GM23248 (cell line): Measurements from ENCODE around the gene SMARCC1. TPM values are rescaled to one million over a fixed set of nuclear protein-coding genes. Genes with fewer than 3 reads are reported as not detected.
A peak's percentile ranks its signal among the peaks of the same experiment; 100 is the strongest.

Experiments
- DNase-seq: peaks from one replicate; pipeline ENCODE4 v3.0.0-alpha.2; 2015
- H2AFZ ChIP-seq: fragments of 200-600 bp; sonication (generic); 2 replicates; pipeline ENCODE4 v1.6.1; 2016; ENCODE audit warnings: antibody characterized with exemption
- H3F3A ChIP-seq: fragments of 200-600 bp; sonication (generic); 2 replicates; pipeline ENCODE4 v1.6.1; 2016; ENCODE audit warnings: mild to moderate bottlenecking, antibody characterized with exemption, mixed run types; ENCODE audit not compliant: insufficient read depth
- H3K27ac ChIP-seq: fragments of 200-600 bp; sonication (generic); 2 replicates; pipeline ENCODE4 v1.5.1; 2016; ENCODE audit warnings: mild to moderate bottlenecking
- H3K27me3 ChIP-seq: fragments of 200-600 bp; sonication (generic); replicated peaks from 2 replicates; pipeline ENCODE4 v1.6.1; 2016; ENCODE audit warnings: mild to moderate bottlenecking; ENCODE audit not compliant: insufficient read depth
- H3K36me3 ChIP-seq: fragments of 200-600 bp; sonication (generic); 2 replicates; pipeline ENCODE4 v1.6.1; 2016; ENCODE audit warnings: low read depth, mild to moderate bottlenecking
- H3K4me1 ChIP-seq: fragments of 200-600 bp; sonication (generic); 2 replicates; pipeline ENCODE4 v1.6.1; 2016; ENCODE audit warnings: mild to moderate bottlenecking; ENCODE audit not compliant: insufficient read depth
- H3K4me2 ChIP-seq: fragments of 200-600 bp; sonication (generic); one replicate; pipeline ENCODE4 v1.6.1; 2016; ENCODE audit warnings: mild to moderate bottlenecking; ENCODE audit not compliant: unreplicated experiment
- H3K4me3 ChIP-seq: fragments of 200-600 bp; sonication (generic); 2 replicates; pipeline ENCODE4 v1.5.1; 2016; ENCODE audit warnings: mild to moderate bottlenecking
- H3K79me2 ChIP-seq: fragments of 200-600 bp; sonication (generic); 2 replicates; pipeline ENCODE4 v1.6.1; 2016; ENCODE audit warnings: mild to moderate bottlenecking; ENCODE audit not compliant: insufficient read depth
- H3K9ac ChIP-seq: fragments of 200-600 bp; sonication (generic); 2 replicates; pipeline ENCODE4 v1.6.1; 2016; ENCODE audit warnings: mild to moderate bottlenecking
- H3K9me2 ChIP-seq: fragments of 200-600 bp; sonication (generic); 2 replicates; pipeline ENCODE4 v1.6.1; 2016; ENCODE audit warnings: mixed run types, mild to moderate bottlenecking, moderate library complexity; ENCODE audit not compliant: insufficient read depth
- H3K9me3 ChIP-seq: fragments of 200-600 bp; sonication (generic); one replicate; pipeline ENCODE4 v1.6.1; 2017; ENCODE audit warnings: low read depth
- H4K20me1 ChIP-seq: fragments of 200-600 bp; sonication (generic); 2 replicates; pipeline ENCODE4 v1.6.0; 2016; ENCODE audit not compliant: insufficient read depth
- EZH2 ChIP-seq: fragments of 200-600 bp; sonication (generic); IDR thresholded peaks from 2 replicates; pipeline ENCODE4 v1.6.1; 2018; ENCODE audit warnings: antibody characterized with exemption, mild to moderate bottlenecking; ENCODE audit not compliant: insufficient read depth, poor library complexity, severe bottlenecking
- EZH2phosphoT487 ChIP-seq: fragments of 200-600 bp; sonication (generic); IDR thresholded peaks from 2 replicates; pipeline ENCODE4 v1.6.1; 2018; ENCODE audit warnings: antibody characterized with exemption, moderate library complexity, mild to moderate bottlenecking, low read depth; ENCODE audit not compliant: insufficient read depth
- WGBS, 2 experiments: methylation state at CpG; one replicate each; pipeline ENCODE4 v1.1.6; 2015 to 2017; ENCODE audit warnings: low lambda C conversion rate in 2 of 2, low coverage in 1 of 2; ENCODE audit errors: missing lambda C conversion rate in 2 of 2; 5-methylcytosine and 5-hydroxymethylcytosine counted together
- in situ Hi-C: fragments of 300-500 bp; cut with MboI; formaldehyde crosslinking; loops from 2 replicates; pipeline ENCODE4 v1.15.0; 2020
- polyA plus RNA-seq: library from polyadenylated mRNA; unstranded; fragments of >200 nt; fragmentation: Nextera tagmentation; extraction: Ambion mirVana; gene quantifications from 2 replicates; pipeline ENCODE4 v1.2.1, GENCODE V29; 2016
- total RNA-seq: library from RNA; depleted of rRNA; stranded (reverse); fragments of >200 nt; shearing (Covaris generic); gene quantifications from 2 replicates; pipeline ENCODE4 v1.2.3, GENCODE V29; 2014

The SMARCC1 gene
- total and polyA plus RNA-seq, 2 experiments from 2014 or later, result 31.5 to 40.9 TPM

GRCh38 chr3:47578691-47579632, 202.7 kb downstream of the SMARCC1 start, which contains the start of gene CSPG5:
Gene CSPG5 (minus strand): TSS chr3:47578865. CDS start chr3:47578693, 172 bp downstream.
- Histone ChIP-seq H3K4me1 (no peaks in the 10 kb centered on the region), H3K79me2 (no peaks in the 10 kb centered on the region), H3K36me3 (no peaks in the 10 kb centered on the region), H3K4me2 (peak within 1 kb of the TSS; percentile 61), H3K9me3 (no peaks in the 10 kb centered on the region), H3K27ac (no peak within 1 kb of the TSS), H3K4me3 (peak within 1 kb of the TSS; percentile 67), H4K20me1 (no peaks in the 10 kb centered on the region), H3K9ac (no peak within 1 kb of the TSS), H3K9me2 (no peaks in the 10 kb centered on the region), H3F3A (peaks cover 7% of the 10 kb centered on the region; the same call in 1 of the 2 replicates), H2AFZ (peak within 1 kb of the TSS; percentile 75), H3K27me3 (peaks cover 20% of the 10 kb centered on the region)
- DNase-seq, result peak; percentile 50
- in situ Hi-C loops, result no loop called here
- TF ChIP-seq EZH2, result peak; percentile 44
- no peak for TF ChIP-seq EZH2phosphoT487
- 9 to 11% methylated on average over 42 to 61 of the region's 121 CpGs for WGBS, 2 experiments

GRCh38 chr3:47578119-47578632, 203.5 kb downstream of the SMARCC1 start:
- Histone ChIP-seq H3K9ac (no peak overlapping the region), H3K36me3 (no peaks in the 10 kb centered on the region), H3K27ac (no peak overlapping the region), H3K27me3 (peaks cover 20% of the 10 kb centered on the region), H3K9me2 (no peaks in the 10 kb centered on the region), H2AFZ (peak overlapping the region; percentile 75), H3K9me3 (no peaks in the 10 kb centered on the region), H3K79me2 (no peaks in the 10 kb centered on the region), H3K4me3 (peak overlapping the region; percentile 67), H3F3A (peaks cover 3% of the 10 kb centered on the region; the same call in 1 of the 2 replicates), H3K4me1 (no peaks in the 10 kb centered on the region), H4K20me1 (no peaks in the 10 kb centered on the region), H3K4me2 (peak overlapping the region; percentile 57)
- peak; percentile 53 for DNase-seq
- in situ Hi-C loops, result no loop called here
- WGBS, 2 experiments, result 0 to 1% methylated on average over 7 to 36 of the region's 57 CpGs
- TF ChIP-seq EZH2, result no peak
- TF ChIP-seq EZH2phosphoT487, result no peak

- in situ Hi-C loops, result no loop called here
- Histone ChIP-seq H3K9me3 (no peaks in the 10 kb centered on the region), H3K4me3 (peak overlapping the region; percentile 67), H3K27me3 (peaks cover 20% of the 10 kb centered on the region), H3K36me3 (no peaks in the 10 kb centered on the region), H2AFZ (peak overlapping the region; percentile 75), H3K9me2 (no peaks in the 10 kb centered on the region), H3K27ac (no peak overlapping the region), H3F3A (peaks cover 3% of the 10 kb centered on the region; the same call in 1 of the 2 replicates), H4K20me1 (no peaks in the 10 kb centered on the region), H3K9ac (no peak overlapping the region), H3K4me2 (peak overlapping the region; percentile 53), H3K4me1 (no peaks in the 10 kb centered on the region), H3K79me2 (no peaks in the 10 kb centered on the region)
- WGBS, 2 experiments, result 4 to 20% methylated on average over 16 to 31 of the region's 49 CpGs
- no peak for TF ChIP-seq EZH2phosphoT487
- TF ChIP-seq EZH2, result no peak
- peak; percentile 34 for DNase-seq
Observed at GRCh38 chr3:47577583-47578118, 204.0 kb downstream of the SMARCC1 start.

GRCh38 chr3:47573190-47574172, 208.2 kb downstream of the SMARCC1 start:
- H3K9ac ChIP-seq, result no peak overlapping the region
- H3K4me3 ChIP-seq, result no peak overlapping the region
- no peak overlapping the region for H2AFZ ChIP-seq
- in situ Hi-C loops, result no loop called here
- no peaks in the 10 kb centered on the region for H3K9me3 ChIP-seq
- no peaks in the 10 kb centered on the region for H3K4me1 ChIP-seq
- H3K27ac ChIP-seq, result no peak overlapping the region
- TF ChIP-seq EZH2phosphoT487, result no peak
- no peak for TF ChIP-seq EZH2
- H3K27me3 ChIP-seq, result peaks cover 20% of the 10 kb centered on the region
- H4K20me1 ChIP-seq, result no peaks in the 10 kb centered on the region
- no peak for DNase-seq
- no peak overlapping the region for H3K4me2 ChIP-seq
- no peaks in the 10 kb centered on the region for H3K36me3 ChIP-seq
- 52% methylated on average over 9 of the region's 9 CpGs for WGBS, 2 experiments
- no peaks in the 10 kb centered on the region for H3K9me2 ChIP-seq
- no peaks in the 10 kb centered on the region for H3F3A ChIP-seq
- H3K79me2 ChIP-seq, result no peaks in the 10 kb centered on the region
